HEK293T (cell line): ENCODE results near the gene PALS2.
A peak's percentile ranks its signal among the peaks of the same experiment; 100 is the strongest.

Experiments
- CTCF ChIA-PET: fragments of 350-600 bp; formaldehyde crosslinking; extraction: SDS; loops from one replicate; lab custom pipeline; 2021; ENCODE audit warnings: antibody characterized with exemption, inconsistent platforms; lab: Yijun Ruan, JAX
- POLR2A ChIA-PET: fragments of 350-600 bp; formaldehyde crosslinking; extraction: SDS; loops from one replicate; lab custom pipeline; 2020; ENCODE audit warnings: antibody characterized with exemption, inconsistent platforms; lab: Yijun Ruan, JAX
- DNase-seq: peaks from one replicate; pipeline ENCODE4 v3.0.0; 2012; ENCODE audit warnings: mixed read lengths; ENCODE audit errors: extremely low spot score
- ARNT ChIP-seq: fragments of 450-650 bp; IDR thresholded peaks from 2 replicates; pipeline ENCODE4 v1.6.1; 2017; ENCODE audit warnings: mild to moderate bottlenecking
- BHLHE40 ChIP-seq: fragments of 450-650 bp; IDR thresholded peaks from 2 replicates; pipeline ENCODE4 v1.6.1; 2016; ENCODE audit warnings: mild to moderate bottlenecking, moderate library complexity, borderline replicate concordance
- CTBP1 ChIP-seq: fragments of 450-650 bp; IDR thresholded peaks from 2 replicates; pipeline ENCODE4 v1.6.1; 2016; ENCODE audit warnings: borderline replicate concordance
- ELF4 ChIP-seq: fragments of 450-650 bp; IDR thresholded peaks from 2 replicates; pipeline ENCODE4 v1.6.1; 2017; ENCODE audit warnings: antibody characterized with exemption
- FOXA1 ChIP-seq: fragments of 450-650 bp; IDR thresholded peaks from 2 replicates; pipeline ENCODE4 v1.6.1; 2016; ENCODE audit warnings: mild to moderate bottlenecking
- FOXK2 ChIP-seq: fragments of 450-650 bp; IDR thresholded peaks from 2 replicates; pipeline ENCODE4 v1.6.1; 2016; ENCODE audit warnings: mild to moderate bottlenecking
- FOXM1 ChIP-seq: fragments of 450-650 bp; IDR thresholded peaks from 2 replicates; pipeline ENCODE4 v1.6.1; 2017; ENCODE audit warnings: mild to moderate bottlenecking, borderline replicate concordance
- HDGF ChIP-seq: fragments of 450-650 bp; IDR thresholded peaks from 2 replicates; pipeline ENCODE4 v1.6.1; 2017; ENCODE audit warnings: antibody characterized with exemption, borderline replicate concordance
- L3MBTL2 ChIP-seq: fragments of 450-650 bp; conservative IDR thresholded peaks from 2 replicates; pipeline ENCODE4 v1.6.1; 2016; ENCODE audit warnings: mild to moderate bottlenecking
- LEF1 ChIP-seq: fragments of 450-650 bp; IDR thresholded peaks from 2 replicates; pipeline ENCODE4 v1.6.1; 2017; ENCODE audit warnings: mild to moderate bottlenecking, borderline replicate concordance
- NFRKB ChIP-seq: fragments of 450-650 bp; IDR thresholded peaks from 2 replicates; pipeline ENCODE4 v1.6.1; 2016; ENCODE audit warnings: mild to moderate bottlenecking, moderate library complexity
- SP1 ChIP-seq: fragments of 450-650 bp; IDR thresholded peaks from 2 replicates; pipeline ENCODE4 v1.6.1; 2017
- SUZ12 ChIP-seq: fragments of 450-650 bp; IDR thresholded peaks from 2 replicates; pipeline ENCODE4 v1.6.1; 2016; ENCODE audit warnings: mild to moderate bottlenecking
- TARDBP ChIP-seq: fragments of 450-650 bp; IDR thresholded peaks from 2 replicates; pipeline ENCODE4 v1.6.1; 2016
- ZNF384 ChIP-seq: fragments of 450-650 bp; IDR thresholded peaks from 2 replicates; pipeline ENCODE4 v1.6.1; 2016
- TF ChIP-seq, protein P1 (sequence below): fragments of 450-650 bp; IDR thresholded peaks from 2 replicates; pipeline ENCODE4 v1.6.1; 2016

PALS2 gene

DNA sequence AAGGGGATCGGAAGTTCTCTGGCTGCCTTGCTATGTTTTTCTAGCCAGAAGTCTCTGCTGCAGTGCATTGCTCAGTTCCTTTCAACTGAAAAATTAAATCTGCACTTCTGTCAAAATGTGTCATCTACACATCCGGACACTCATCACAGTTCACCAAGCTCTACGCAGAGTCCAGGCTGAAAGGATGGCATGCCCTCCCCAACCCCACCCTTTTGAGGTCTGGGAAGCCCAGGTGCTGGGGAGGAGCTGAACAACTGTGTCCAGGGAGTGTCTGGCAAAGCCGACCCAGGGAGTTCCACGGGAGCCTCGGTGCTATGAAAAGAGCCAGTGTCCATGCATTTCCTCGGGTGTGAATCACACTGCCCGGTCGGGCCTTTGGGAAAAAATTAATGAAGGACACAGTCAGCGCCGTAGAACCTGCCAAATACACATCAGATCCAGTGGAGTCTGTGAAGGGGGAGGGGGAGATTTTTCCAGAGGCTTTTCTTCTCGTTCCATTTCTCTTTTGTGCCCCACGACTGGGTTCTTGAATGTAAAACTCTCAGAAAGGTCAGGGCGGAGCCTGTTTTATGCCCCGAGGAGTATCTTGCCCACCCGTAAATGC is 757 bp upstream of the PALS2 start:
- DNase-seq, result peak; percentile 18

GRCh38 chr7:24573554-24574338 is 494 bp downstream of the PALS2 start:
- no peak for TF ChIP-seq NFRKB
- no peak for TF ChIP-seq HDGF
- TF ChIP-seq LEF1, result no peak
- TF ChIP-seq, protein P1, sequence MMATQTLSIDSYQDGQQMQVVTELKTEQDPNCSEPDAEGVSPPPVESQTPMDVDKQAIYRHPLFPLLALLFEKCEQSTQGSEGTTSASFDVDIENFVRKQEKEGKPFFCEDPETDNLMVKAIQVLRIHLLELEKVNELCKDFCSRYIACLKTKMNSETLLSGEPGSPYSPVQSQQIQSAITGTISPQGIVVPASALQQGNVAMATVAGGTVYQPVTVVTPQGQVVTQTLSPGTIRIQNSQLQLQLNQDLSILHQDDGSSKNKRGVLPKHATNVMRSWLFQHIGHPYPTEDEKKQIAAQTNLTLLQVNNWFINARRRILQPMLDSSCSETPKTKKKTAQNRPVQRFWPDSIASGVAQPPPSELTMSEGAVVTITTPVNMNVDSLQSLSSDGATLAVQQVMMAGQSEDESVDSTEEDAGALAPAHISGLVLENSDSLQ, result peak; percentile 71
- no peak for TF ChIP-seq CTBP1
- TF ChIP-seq FOXM1, result no peak
- peak; percentile 42 for DNase-seq
- POLR2A ChIA-PET, result interaction anchor here (0.5 kb wide), 1 partner anchor 31 kb away, joined by 3 read pairs; no protein-coding TSS in a partner anchor
- CTCF ChIA-PET, result interaction anchor here (0.5 to 1.1 kb wide), 3 partner anchors 8 to 144 kb away, joined by 3 to 4 read pairs (median 3); no protein-coding TSS in a partner anchor

More for the DNA sequence above, 757 bp upstream of the PALS2 start:
- ChIA-PET CTCF (interaction anchor here (0.6 kb wide), 1 partner anchor 9 kb away, joined by 3 read pairs; no protein-coding TSS in a partner anchor), POLR2A (interaction anchor here (0.7 kb wide), 1 partner anchor 20 kb away, joined by 3 read pairs; no protein-coding TSS in a partner anchor)
- TF ChIP-seq ZNF384 (no peak), BHLHE40 (no peak), FOXK2 (no peak), SP1 (no peak), ARNT (no peak), TARDBP (no peak), L3MBTL2 (no peak), CTBP1 (no peak), FOXA1 (no peak), LEF1 (no peak), NFRKB (no peak), FOXM1 (no peak)
- TF ChIP-seq, protein P1, result no peak; the same call in 1 of the 2 replicates

- TF ChIP-seq SP1, result no peak
- TF ChIP-seq HDGF, result no peak
- TF ChIP-seq FOXM1, result no peak
- no peak for TF ChIP-seq NFRKB
- TF ChIP-seq, protein P1, result no peak
- no peak for TF ChIP-seq SUZ12
- TF ChIP-seq FOXK2, result no peak
- no peak for TF ChIP-seq FOXA1
- no peak for TF ChIP-seq L3MBTL2
- no peak for TF ChIP-seq ELF4
- no peak for TF ChIP-seq LEF1
- CTCF ChIA-PET, result interaction anchor here (0.5 to 1.1 kb wide), 2 partner anchors 16 to 145 kb away, joined by 3 to 4 read pairs; no protein-coding TSS in a partner anchor
- POLR2A ChIA-PET, result no interaction called here
- DNase-seq, result no peak
Observed at GRCh38 chr7:24574386-24574785, 1.1 kb downstream of the PALS2 start.

GRCh38 chr7:24574950-24575349 is 1.7 kb downstream of the PALS2 start:
- ChIA-PET POLR2A (no interaction called here), CTCF (interaction anchor here (0.6 to 0.7 kb wide), 2 partner anchors 19 to 106 kb away, joined by 3 to 4 read pairs; no protein-coding TSS in a partner anchor)
- DNase-seq, result no peak
- TF ChIP-seq, protein P1, result no peak
- TF ChIP-seq SUZ12 (no peak), ZNF384 (no peak), FOXK2 (no peak), TARDBP (no peak), CTBP1 (no peak), SP1 (no peak), FOXA1 (no peak), BHLHE40 (no peak), LEF1 (no peak), HDGF (no peak), ARNT (no peak), L3MBTL2 (no peak)
